Keratinocyte (primary cell): ENCODE measurements around the gene EVI5L. TPM values are rescaled to one million over a fixed set of nuclear protein-coding genes. Genes with fewer than 3 reads are reported as not detected.
A peak's percentile ranks its signal among the peaks of the same experiment; 100 is the strongest.

ENCODE experiments used
- DNase-seq: peaks from one replicate; pipeline ENCODE4 v3.0.0-alpha.2; 2011; ENCODE audit warnings: low read depth, missing footprints, low spot score
- FAIRE-seq: peaks from 2 replicates; lab custom pipeline; 2011; peaks lifted over from hg19 to GRCh38; lab: Jason Lieb, UNC
- H2AFZ ChIP-seq: 2 replicates; pipeline ENCODE4 v1.6.0; 2012; ENCODE audit warnings: low read length, control low read depth, inconsistent platforms; ENCODE audit not compliant: control insufficient read depth
- H3K27ac ChIP-seq: 2 replicates; pipeline ENCODE4 v1.5.1; 2011; ENCODE audit warnings: low read length; ENCODE audit not compliant: control insufficient read depth, insufficient read depth
- H3K27me3 ChIP-seq: 3 replicates; pipeline ENCODE4 v1.6.0; 2011; ENCODE audit warnings: low read length; ENCODE audit not compliant: control insufficient read depth, insufficient read depth; ENCODE audit errors: extremely low read depth
- H3K36me3 ChIP-seq, 2 experiments: 2 replicates in 1 of 2; 3 replicates in 1 of 2; pipeline ENCODE4 v1.5.1; 2011; ENCODE audit warnings: low read length in 2 of 2, mild to moderate bottlenecking in 1 of 2; ENCODE audit not compliant: control insufficient read depth in 2 of 2, insufficient read depth in 2 of 2; ENCODE audit errors: extremely low read depth in 1 of 2
- H3K4me1 ChIP-seq: 3 replicates; pipeline ENCODE4 v1.5.1; 2011; ENCODE audit warnings: low read length; ENCODE audit not compliant: control insufficient read depth, insufficient read depth; ENCODE audit errors: extremely low read depth
- H3K4me2 ChIP-seq: 3 replicates; pipeline ENCODE4 v1.6.0; 2011; ENCODE audit warnings: low read depth, low read length; ENCODE audit not compliant: control insufficient read depth, insufficient read depth; ENCODE audit errors: extremely low read depth
- H3K4me3 ChIP-seq, 3 experiments: fragments of 200-600 bp in 1 of 3; sonication (generic) in 1 of 3; 2 replicates in 2 of 3; 3 replicates in 1 of 3; pipeline ENCODE4 v1.5.1; 2011 to 2016; ENCODE audit warnings: low read length in 3 of 3, mild to moderate bottlenecking in 3 of 3, control low read depth in 2 of 3, inconsistent platforms in 1 of 3, low read depth in 1 of 3, mixed read lengths in 1 of 3, mixed run types in 1 of 3, moderate library complexity in 1 of 3; ENCODE audit not compliant: control insufficient read depth in 2 of 3, insufficient read depth in 2 of 3; ENCODE audit errors: extremely low read depth in 1 of 3
- H3K79me2 ChIP-seq: 2 replicates; pipeline ENCODE4 v1.6.0; 2012; ENCODE audit warnings: low read length; ENCODE audit not compliant: control insufficient read depth, insufficient read depth
- H3K9ac ChIP-seq: 3 replicates; pipeline ENCODE4 v1.6.0; 2011; ENCODE audit warnings: low read length; ENCODE audit not compliant: control insufficient read depth, insufficient read depth; ENCODE audit errors: extremely low read depth
- H3K9me1 ChIP-seq: 3 replicates; pipeline ENCODE4 v1.6.0; 2011; ENCODE audit warnings: low read length; ENCODE audit not compliant: control insufficient read depth, insufficient read depth; ENCODE audit errors: extremely low read depth
- H3K9me3 ChIP-seq: 2 replicates; pipeline ENCODE4 v1.5.1; 2012; ENCODE audit warnings: low read depth, low read length; ENCODE audit not compliant: control insufficient read depth
- H4K20me1 ChIP-seq: 3 replicates; pipeline ENCODE4 v1.6.0; 2011; ENCODE audit warnings: low read length; ENCODE audit not compliant: control insufficient read depth, insufficient read depth; ENCODE audit errors: extremely low read depth
- CTCF ChIP-seq, 3 experiments: IDR thresholded peaks in 1 of 3; conservative IDR thresholded peaks in 1 of 3; optimal IDR thresholded peaks in 1 of 3; 2 replicates in 2 of 3; 3 replicates in 1 of 3; pipeline versions ENCODE3 to v1.5.1; 2011; ENCODE audit warnings: low read length in 3 of 3, mild to moderate bottlenecking in 3 of 3, moderate library complexity in 2 of 3, control low read depth in 1 of 3, inconsistent platforms in 1 of 3; ENCODE audit not compliant: insufficient read depth in 2 of 3; ENCODE audit errors: extremely low read depth in 1 of 3
- EZH2 ChIP-seq: IDR thresholded peaks from one replicate; pipeline ENCODE4 v1.6.1; 2012; ENCODE audit warnings: inconsistent platforms, mild to moderate bottlenecking, low read length, moderate library complexity
- dilution Hi-C: fragments of 300-500 bp; cut with MboI; formaldehyde crosslinking; loops from one replicate; pipeline ENCODE4 v1.7.0; 2020; ENCODE audit warnings: low sequenced_read_pairs; ENCODE audit not compliant: extremely low pct_ligation_motif_present
- polyA plus RNA-seq, 5 experiments: library from polyadenylated mRNA; depleted of rRNA in 3 of 5; stranded (reverse) in 3 of 5; stranded (forward) in 1 of 5; unstranded in 1 of 5; fragments of >200 nt; gene quantifications; 1 replicate in 1 of 5; 2 replicates in 3 of 5; 3 replicates in 1 of 5; pipeline versions ENCODE4 v1.2.1 to v1.2.3, GENCODE V29; 2011 to 2012; ENCODE audit warnings: missing spikeins in 2 of 5, low read depth in 1 of 5, low replicate concordance in 1 of 5

EVI5L gene
- polyA plus RNA-seq, 1 donor (not counting 4 experiments of a cell fraction or from before 2014, with no cell fraction given), result 7.5 TPM

GRCh38 chr19:7789447-7789846, 40.6 kb upstream of the EVI5L start:
- Histone ChIP-seq H4K20me1 (no peaks in the 10 kb centered on the region), H3K9me3 (no peaks in the 10 kb centered on the region), H3K4me2 (no peak overlapping the region), H3K79me2 (no peaks in the 10 kb centered on the region), H3K27me3 (peaks cover 26% of the 10 kb centered on the region), H3K9me1 (no peaks in the 10 kb centered on the region), H3K27ac (no peak overlapping the region), H3K36me3 (no peaks in the 10 kb centered on the region), H3K4me1 (peaks cover 1% of the 10 kb centered on the region), H3K9ac (no peak overlapping the region), H2AFZ (no peak overlapping the region), H3K4me3 (no peak overlapping the region)
- no peak for FAIRE-seq
- dilution Hi-C loops, result no loop called here
- DNase-seq, result no peak
- peak; percentile 27 for TF ChIP-seq EZH2
- no peak for TF ChIP-seq CTCF (optimal IDR thresholded peaks at IDR 0.05 in 1 of 3, IDR thresholded peaks at IDR 0.05 in 1 of 3, conservative IDR thresholded peaks at IDR 0.05 in 1 of 3; ENCODE audit: extremely low read depth in 1 of 3, insufficient read depth in 2 of 3, low read length in 3 of 3)

- no peak overlapping the region for H3K4me2 ChIP-seq
- no peak overlapping the region for H2AFZ ChIP-seq
- H3K4me1 ChIP-seq, result no peaks in the 10 kb centered on the region
- H3K36me3 ChIP-seq, result no peaks in the 10 kb centered on the region
- no peak for DNase-seq
- no peak overlapping the region for H3K27ac ChIP-seq
- H3K9ac ChIP-seq, result no peak overlapping the region
- H3K9me1 ChIP-seq, result no peaks in the 10 kb centered on the region
- H3K4me3 ChIP-seq, result no peak overlapping the region
- no peaks in the 10 kb centered on the region for H3K79me2 ChIP-seq
- FAIRE-seq, result no peak
- H3K27me3 ChIP-seq, result peaks cover 26% of the 10 kb centered on the region
- H3K9me3 ChIP-seq, result no peaks in the 10 kb centered on the region
- TF ChIP-seq EZH2, result no peak
- TF ChIP-seq CTCF (optimal IDR thresholded peaks at IDR 0.05 in 1 of 3, IDR thresholded peaks at IDR 0.05 in 1 of 3, conservative IDR thresholded peaks at IDR 0.05 in 1 of 3; ENCODE audit: extremely low read depth in 1 of 3, insufficient read depth in 2 of 3, low read length in 3 of 3), result no peak
- no peaks in the 10 kb centered on the region for H4K20me1 ChIP-seq
- dilution Hi-C loops, result no loop called here
Observed at GRCh38 chr19:7790416-7790815, 39.6 kb upstream of the EVI5L start.
